ENCODE results near the gene USF3. TPM values are rescaled to one million over a fixed set of nuclear protein-coding genes. Genes with fewer than 3 reads are reported as not detected.

Gene USF3
- total and polyA plus RNA-seq, 2 of the 8 experiments (the other 6 are each of a cell fraction or from before 2014, with no cell fraction given) = 9.6 to 18.5 TPM

GRCh38 chr3:113712129-113712528, 15.7 kb upstream of the USF3 start:
- Histone ChIP-seq H4K91ac (replicated peaks; ENCODE audit: insufficient read length, low read length) (no peak overlapping the region), H3K36me3 (ENCODE audit: control insufficient read depth in 2 of 4, insufficient read depth in 4 of 4, low read length in 3 of 4) (peaks cover 0 to 7% (median 0%) of the 10 kb centered on the region in 4 experiments; a peak in 1 of 8 replicates), H3K56ac (replicated peaks; ENCODE audit: insufficient read length, low read depth, low read length) (no peak overlapping the region), H3K9me3 (ENCODE audit: insufficient read depth in 2 of 2, low read depth in 1 of 2, low read length in 1 of 2) (no peaks in the 10 kb centered on the region), H4K5ac (ENCODE audit: insufficient read length, low read depth, low read length) (no peak overlapping the region), H2BK15ac (ENCODE audit: low read length) (no peak overlapping the region), H3K18ac (ENCODE audit: extremely low read depth, low read length) (no peak overlapping the region), H3K79me1 (ENCODE audit: low read depth, low read length) (no peaks in the 10 kb centered on the region), H3K23me2 (ENCODE audit: low read depth, low read length) (no peaks in the 10 kb centered on the region), H3K4ac (replicated peaks; ENCODE audit: insufficient read length, low read depth, low read length) (no peak overlapping the region), H3K27ac (ENCODE audit: low read depth, low read length) (no peak overlapping the region), H2BK12ac (ENCODE audit: low read depth, low read length) (no peak overlapping the region), H3K23ac (ENCODE audit: insufficient read length) (no peak overlapping the region), H3K79me2 (ENCODE audit: control insufficient read depth in 1 of 2, insufficient read depth in 2 of 2, low read length in 2 of 2) (no peaks in the 10 kb centered on the region), H2BK120ac (replicated peaks; ENCODE audit: low read depth, low read length) (no peak overlapping the region), H3K4me1 (replicated peaks in 1 of 4; ENCODE audit: control insufficient read depth in 3 of 4, insufficient read depth in 4 of 4, low read length in 3 of 4) (no peaks in the 10 kb centered on the region), H2AFZ (ENCODE audit: low read length) (no peak overlapping the region), H2BK5ac (ENCODE audit: low read depth, low read length) (no peak overlapping the region), H3K9ac (replicated peaks in 1 of 4; ENCODE audit: extremely low read depth in 1 of 4, low read depth in 3 of 4, low read length in 3 of 4) (no peak overlapping the region), H4K8ac (ENCODE audit: extremely low read depth, insufficient read depth, low read length) (no peak overlapping the region), H2BK20ac (ENCODE audit: low read length) (no peak overlapping the region), H2AK5ac (ENCODE audit: low read depth, low read length) (no peak overlapping the region), H3K27me3 (replicated peaks in 1 of 4; ENCODE audit: control insufficient read depth in 3 of 4, extremely low read depth in 1 of 4, insufficient read depth in 3 of 4, low read length in 3 of 4) (peaks cover 0 to 1% (median 0%) of the 10 kb centered on the region in 4 experiments; a peak in 1 of 7 replicates), H3K4me2 (ENCODE audit: insufficient read depth in 1 of 2, low read depth in 2 of 2, low read length in 2 of 2) (no peak overlapping the region), H3K14ac (ENCODE audit: insufficient read length) (no peak overlapping the region), H3K4me3 (ENCODE audit: extremely low read depth in 1 of 4, insufficient read depth in 2 of 4, low read depth in 3 of 4, low read length in 4 of 4) (no peak overlapping the region), H4K20me1 (replicated peaks in 1 of 2; ENCODE audit: control insufficient read depth in 1 of 2, insufficient read depth in 2 of 2, low read length in 2 of 2) (no peaks in the 10 kb centered on the region)
- FAIRE-seq (no peak), DNase-seq (ENCODE audit: low read depth in 1 of 2, low spot score in 2 of 2) (no peak)
- ChIA-PET CTCF (ENCODE audit: partially characterized antibody) (interaction anchor here (1.1 to 1.3 kb wide), 2 partner anchors 13 to 33 kb away, joined by 3 to 5 read pairs; no protein-coding TSS in a partner anchor), POLR2A (ENCODE audit: partially characterized antibody) (interaction anchor here (0.6 to 1.1 kb wide), 2 partner anchors 13 to 15 kb away, joined by 3 to 5 read pairs; no protein-coding TSS in a partner anchor)
- 74% methylated on average over 3 of the region's 3 CpGs; no CpG with 5 or more reads in 1 of the 2 experiments for WGBS, 2 experiments (ENCODE audit: extremely low coverage in 1 of 2, insufficient coverage in 1 of 2, insufficient read length in 1 of 2, insufficient replicate concordance in 2 of 2, low coverage in 1 of 2, low lambda C conversion rate in 2 of 2, missing lambda C conversion rate in 1 of 2)
- TF ChIP-seq SP2 (IDR thresholded peaks at IDR 0.05; ENCODE audit: low read length) = no peak
- TF ChIP-seq EGR1 (IDR thresholded peaks at IDR 0.05; ENCODE audit: borderline replicate concordance, low read depth, low read length) = no peak
- TF ChIP-seq USF2 (IDR thresholded peaks at IDR 0.05; ENCODE audit: low read length) = no peak
- TF ChIP-seq CTBP2 (IDR thresholded peaks at IDR 0.05; ENCODE audit: borderline replicate concordance, insufficient read depth, insufficient read length, low read length) = no peak
- no peak for TF ChIP-seq TAF7 (optimal IDR thresholded peaks at IDR 0.05; ENCODE audit: borderline replicate concordance, low read depth, low read length)
- TF ChIP-seq RBBP5 (IDR thresholded peaks at IDR 0.05; ENCODE audit: borderline replicate concordance, low read depth, low read length) = no peak

All from H1 (cell line).